NAMALWA (cell line): ENCODE data around the gene ESYT1.
"Not testable (repeated sequence)": the region's sequence is repeated elsewhere in the genome, so short reads cannot be mapped to it uniquely, and the experiment has no call there.

ENCODE experiments used
- DNase-seq: peaks from one replicate; pipeline ENCODE4 v3.0.0-alpha.2; 2015; ENCODE audit warnings: low spot score

The ESYT1 gene

GRCh38 chr12:56156464-56157200 lies 28.6 kb downstream of the ESYT1 start:
- not testable (repeated sequence) for DNase-seq

- peak; percentile 87 for DNase-seq
These were observed 29.3 kb downstream of the ESYT1 start for GRCh38 chr12:56157201-56158028.

- peak; percentile 98 for DNase-seq
These were observed 30.2 kb downstream of the ESYT1 start, which contains the start of gene MYL6 for GRCh38 chr12:56158029-56158925. Gene MYL6 (plus strand): TSS chr12:56158359. CDS start chr12:56158402, 43 bp downstream.

- peak; percentile 55 for DNase-seq
These were observed 30.9 kb downstream of the ESYT1 start for GRCh38 chr12:56158926-56159461.

GRCh38 chr12:56159482-56160192 lies 31.6 kb downstream of the ESYT1 start:
- no peak for DNase-seq

GRCh38 chr12:56160193-56160763 lies 32.2 kb downstream of the ESYT1 start:
- DNase-seq: peak; percentile 38

GRCh38 chr12:56160894-56161689 lies 33.0 kb downstream of the ESYT1 start:
- DNase-seq: no peak

- DNase-seq: no peak
These were observed 33.8 kb downstream of the ESYT1 start for GRCh38 chr12:56161690-56162351.

GRCh38 chr12:56162468-56163290 lies 34.6 kb downstream of the ESYT1 start:
- no peak for DNase-seq

GRCh38 chr12:56163533-56164344 lies 35.7 kb downstream of the ESYT1 start:
- no peak for DNase-seq

GRCh38 chr12:56164345-56164729 lies 36.3 kb downstream of the ESYT1 start:
- no peak for DNase-seq

- DNase-seq: no peak
These were observed 37.3 kb downstream of the ESYT1 start for GRCh38 chr12:56165369-56165768.

- DNase-seq: no peak
These were observed 41.2 kb downstream of the ESYT1 start for GRCh38 chr12:56169229-56169759.

- DNase-seq: no peak
These were observed 44.8 kb downstream of the ESYT1 start for GRCh38 chr12:56172839-56173238.

GRCh38 chr12:56178347-56178746 lies 50.3 kb downstream of the ESYT1 start:
- DNase-seq: no peak

- no peak for DNase-seq
These were observed 58.9 kb downstream of the ESYT1 start for GRCh38 chr12:56186957-56187356.

- no peak for DNase-seq
These were observed 60.2 kb downstream of the ESYT1 start for GRCh38 chr12:56188131-56188777.
